Heart left ventricle (tissue), 16 donors: ENCODE measurements around the gene SFT2D3. TPM values are rescaled to one million over a fixed set of nuclear protein-coding genes. Genes with fewer than 3 reads are reported as not detected.
A peak's percentile ranks its signal among the peaks of the same experiment; 100 is the strongest.

Source experiments
- ATAC-seq, 4 donors: fragments of 200-7000 bp; cut with Tn5 transposase; one replicate each; pipeline ENCODE4 v1.9.1; 2020 to 2022; ENCODE audit warnings: moderate library complexity in 4 of 4, mild to moderate bottlenecking in 3 of 4, moderate number of reproducible peaks in 1 of 4
- DNase-seq, 5 donors: peaks; one replicate each; pipeline ENCODE4 v3.0.0-alpha.2; 2020
- H3K27ac ChIP-seq, 12 donors: fragments of 200-600 bp; sonication (generic) in 4 of 12; one replicate each; pipeline versions ENCODE4 v1.5.0 to v1.8.0; 2016 to 2022; ENCODE audit warnings: mild to moderate bottlenecking in 2 of 12
- H3K27me3 ChIP-seq, 9 donors: fragments of 200-600 bp; sonication (generic) in 2 of 9; one replicate each; pipeline versions ENCODE4 v1.5.1 to v1.8.0; 2016 to 2022; ENCODE audit warnings: mild to moderate bottlenecking in 3 of 9
- H3K36me3 ChIP-seq, 9 donors: fragments of 200-600 bp; sonication (generic) in 2 of 9; one replicate each; pipeline versions ENCODE4 v1.5.0 to v1.8.0; 2018 to 2022; ENCODE audit warnings: mild to moderate bottlenecking in 2 of 9
- H3K4me1 ChIP-seq, 12 donors: fragments of 200-600 bp; sonication (generic) in 4 of 12; one replicate each; pipeline versions ENCODE4 v1.5.0 to v1.8.0; 2016 to 2022; ENCODE audit warnings: mild to moderate bottlenecking in 3 of 12
- H3K4me3 ChIP-seq, 12 donors: fragments of 200-600 bp; sonication (generic) in 4 of 12; one replicate each; pipeline versions ENCODE4 v1.5.0 to v1.8.0; 2017 to 2022; ENCODE audit warnings: mild to moderate bottlenecking in 9 of 12, moderate library complexity in 4 of 12
- H3K9me3 ChIP-seq, 12 donors: fragments of 200-600 bp; sonication (generic) in 4 of 12; one replicate each; pipeline versions ENCODE4 v1.5.0 to v1.8.0; 2016 to 2022; ENCODE audit warnings: mild to moderate bottlenecking in 1 of 12
- POLR2A ChIP-seq, 2 donors: fragments of 450-650 bp; IDR thresholded peaks; one replicate each; pipeline ENCODE4 v1.6.1; 2017; ENCODE audit warnings: antibody characterized with exemption in 2 of 2, mild to moderate bottlenecking in 2 of 2, moderate library complexity in 2 of 2
- WGBS, 4 donors: extraction: QIAGEN DNeasy Blood & Tissue Kit in 2 of 4; methylation state at CpG; one replicate each; pipeline versions ENCODE4 v1.1.5 to v1.1.7; 2013 to 2018; 5-methylcytosine and 5-hydroxymethylcytosine counted together
- intact Hi-C, 10 donors: fragments of 100-400 bp; cut with DNase I; formaldehyde crosslinking; loops; one replicate each; pipeline versions ENCODE4 v1.11.1 to v1.14.2; 2022
- polyA plus RNA-seq, 2 donors: library from polyadenylated mRNA; stranded (reverse); fragments of 200-250 nt; gene quantifications; one replicate each; pipeline ENCODE4 v1.2.3, GENCODE V29; 2013
- total RNA-seq, 9 donors: library from RNA; depleted of rRNA in 2 of 9; stranded (reverse); fragments of >200 nt in 2 of 9; fragmentation: NEBNext Ultra II Directional in 3 of 9; extraction: Animal tissue kit (Norgen Biotek cat#: 25700) in 3 of 9; gene quantifications; one replicate each; pipeline versions ENCODE4 v1.1.0 to v1.2.4, GENCODE V29; 2016 to 2023
- TF ChIP-seq, protein P1 (sequence below), 12 donors: fragments of 200-600 bp; sonication (generic) in 4 of 12; IDR thresholded peaks; one replicate each; pipeline versions ENCODE4 v1.5.0 to v1.8.0; 2018 to 2022; ENCODE audit warnings: antibody characterized with exemption in 12 of 12, mild to moderate bottlenecking in 5 of 12
- donor health status: ischemic (EF 13 %, LVEDD 7.1; RV severe dilation, severe dysfunction).
- donor health status: healthy with polysubstance abuse.
- donor health status: DM: no; HTN: yes; CAD: no.
- donor health status: DM: no; HTN: no; CAD: no.
- donor health status: ischemic (EF 25% LVEDD 6.9; RV normal size, moderate dysfunction).
- donor health status: ischemic (EF 25% LVEDD 5.7; RV mildly dilated, moderate dysfunction).
- donor health status: healthy.
- donor health status: DM: yes; HTN: yes; CAD: no.
- donor health status: ischemic (EF 35%, LVEDD 5.7; RV mildly dilated, moderate dysfunction).
- donor health status: nonischemic (EF 11% LVEDD 7.7; RV severe dilation, severe dysfunction).
- donor health status: DM: yes; HTN: yes; CAD: no.
- donor health status: PGD.
- donor health status: ischemic (EF 29% LVEDD 5.4; RV normal size, mild dysfunction).
- donor health status: nonischemic (EF 23%, LVEDD 6.1; RV moderate dilation, normal function).

SFT2D3 gene
- total and polyA plus RNA-seq, 11 donors: 2.4 to 5.2 (median 3.6) TPM

DNA sequence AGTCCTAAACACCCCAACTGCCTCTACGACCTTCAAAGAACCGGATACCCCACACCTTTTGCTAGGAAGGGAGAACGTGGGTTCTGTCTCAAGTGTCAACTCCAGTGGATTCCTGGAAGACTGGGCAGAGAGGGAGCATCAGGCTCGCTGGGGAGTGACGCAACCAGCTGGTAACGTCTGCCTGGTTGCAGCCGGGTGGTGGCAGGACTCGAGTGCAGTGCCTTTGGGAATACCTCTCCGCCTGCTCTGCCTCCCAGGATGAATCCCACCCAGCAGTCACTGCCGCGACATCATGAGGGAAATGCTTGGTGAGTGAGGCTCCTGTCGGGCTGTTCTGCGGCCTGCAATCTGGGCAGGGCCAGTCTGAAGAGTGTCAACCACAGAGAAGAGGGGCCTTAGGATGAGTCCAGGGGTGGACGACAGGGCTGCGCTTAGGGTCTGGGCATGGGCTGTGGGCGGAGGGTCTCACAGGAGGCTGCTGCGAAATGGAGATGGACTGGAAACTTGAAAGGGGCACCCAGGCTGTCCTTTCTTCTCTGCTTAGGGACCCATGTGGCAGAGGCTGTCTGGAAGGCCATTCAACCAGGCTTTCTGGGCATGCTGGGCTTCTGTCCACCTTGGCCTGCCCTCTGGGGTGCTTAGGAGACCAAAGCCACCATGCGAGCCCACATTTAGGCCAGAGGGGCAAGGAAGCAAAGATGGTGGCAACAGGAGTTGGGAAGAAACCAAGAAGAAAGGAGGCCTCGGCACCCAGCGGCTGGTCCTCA, 42.5 kb upstream of the SFT2D3 start:
- Histone ChIP-seq H3K9me3 (no peaks in the 10 kb centered on the region), H3K27ac (peak overlapping the region; percentile 76 to 98 (median 87)), H3K4me3 (no peak overlapping the region), H3K36me3 (peaks cover 0 to 44% (median 28%) of the 10 kb centered on the region in 9 donors), H3K27me3 (peaks cover 0 to 7% (median 0%) of the 10 kb centered on the region in 9 donors), H3K4me1 (peaks cover 24 to 99% (median 96%) of the 10 kb centered on the region in 12 donors)
- intact Hi-C loops: loop anchor here in 2 of 10 donors (2.0 kb wide), 2 partner anchors 16 to 22 kb away; partner anchors contain the start of gene LIMS2 (in 1 of the 2)
- TF ChIP-seq POLR2A (IDR thresholded peaks at IDR 0.05): no peak
- TF ChIP-seq, protein P1, sequence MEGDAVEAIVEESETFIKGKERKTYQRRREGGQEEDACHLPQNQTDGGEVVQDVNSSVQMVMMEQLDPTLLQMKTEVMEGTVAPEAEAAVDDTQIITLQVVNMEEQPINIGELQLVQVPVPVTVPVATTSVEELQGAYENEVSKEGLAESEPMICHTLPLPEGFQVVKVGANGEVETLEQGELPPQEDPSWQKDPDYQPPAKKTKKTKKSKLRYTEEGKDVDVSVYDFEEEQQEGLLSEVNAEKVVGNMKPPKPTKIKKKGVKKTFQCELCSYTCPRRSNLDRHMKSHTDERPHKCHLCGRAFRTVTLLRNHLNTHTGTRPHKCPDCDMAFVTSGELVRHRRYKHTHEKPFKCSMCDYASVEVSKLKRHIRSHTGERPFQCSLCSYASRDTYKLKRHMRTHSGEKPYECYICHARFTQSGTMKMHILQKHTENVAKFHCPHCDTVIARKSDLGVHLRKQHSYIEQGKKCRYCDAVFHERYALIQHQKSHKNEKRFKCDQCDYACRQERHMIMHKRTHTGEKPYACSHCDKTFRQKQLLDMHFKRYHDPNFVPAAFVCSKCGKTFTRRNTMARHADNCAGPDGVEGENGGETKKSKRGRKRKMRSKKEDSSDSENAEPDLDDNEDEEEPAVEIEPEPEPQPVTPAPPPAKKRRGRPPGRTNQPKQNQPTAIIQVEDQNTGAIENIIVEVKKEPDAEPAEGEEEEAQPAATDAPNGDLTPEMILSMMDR (IDR thresholded peaks at IDR 0.05): peak in 1 of 12 donors; percentile 6
- DNase-seq (peak; percentile 29 to 83 (median 43)), ATAC-seq (peak in 1 of 4 donors; percentile 11)
- WGBS, 4 donors: 56 to 61% (median 59%) methylated on average over 15 to 20 of the region's 20 CpGs

DNA sequence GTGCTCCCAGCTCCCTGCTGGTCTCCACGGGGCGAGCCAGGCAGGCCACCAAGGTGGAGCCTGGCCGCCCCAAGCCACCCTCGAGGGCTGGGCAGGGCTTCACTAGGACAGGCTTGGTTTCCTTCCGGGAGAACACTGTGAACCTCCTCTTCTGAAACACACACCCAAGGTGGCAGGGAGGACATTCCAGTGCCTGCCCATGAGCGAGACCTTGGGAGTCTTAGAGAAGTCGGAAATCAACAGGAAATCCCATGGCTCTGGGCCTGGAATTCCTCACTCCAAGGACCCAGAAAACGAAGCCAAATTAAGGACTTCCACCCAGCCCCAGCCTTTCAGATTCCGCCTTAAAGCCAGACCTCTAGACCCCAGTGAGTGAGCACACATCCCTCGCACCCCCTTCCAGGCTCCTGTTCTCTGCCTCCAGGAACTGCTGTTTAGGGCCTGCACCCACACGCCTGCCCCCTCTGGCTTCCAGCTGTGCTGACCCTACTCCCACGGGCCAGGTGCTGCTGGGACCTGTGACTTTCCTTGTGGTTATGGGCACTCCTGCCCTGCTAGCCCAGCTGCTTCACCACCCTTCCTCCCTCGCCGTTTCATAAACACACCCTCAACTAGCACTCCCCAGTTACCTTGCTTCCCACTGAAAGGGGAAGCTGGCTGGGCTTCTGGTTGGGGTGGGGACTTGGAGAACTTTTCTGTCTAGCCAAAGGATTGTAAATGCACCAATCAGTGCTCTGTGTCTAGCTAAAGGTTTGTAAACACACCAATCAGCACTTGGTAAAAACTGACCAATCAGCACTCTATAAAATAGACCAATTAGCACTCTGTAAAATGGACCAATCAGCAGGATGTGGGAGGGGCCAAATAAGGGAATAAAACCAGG, 41.6 kb upstream of the SFT2D3 start:
- peak overlapping the region in 2 of 12 donors; percentile 12 to 13 for H3K4me3 ChIP-seq
- peak overlapping the region; percentile 76 to 98 (median 87) for H3K27ac ChIP-seq
- WGBS, 4 donors: 24 to 44% (median 38%) methylated on average over 9 to 14 of the region's 14 CpGs
- DNase-seq (peak; percentile 72 to 83 (median 74)), ATAC-seq (peak; percentile 45 to 64 (median 46))
- intact Hi-C loops: loop anchor here in 2 of 10 donors (2.0 kb wide), 2 partner anchors 15 to 21 kb away; partner anchors contain the start of gene LIMS2 (in 1 of the 2)
- no peak for TF ChIP-seq POLR2A (IDR thresholded peaks at IDR 0.05)
- TF ChIP-seq, protein P1 (IDR thresholded peaks at IDR 0.05): no peak
- peaks cover 0 to 35% (median 20%) of the 10 kb centered on the region in 9 donors for H3K36me3 ChIP-seq
- H3K4me1 ChIP-seq: peaks cover 24 to 99% (median 92%) of the 10 kb centered on the region in 12 donors
- peaks cover 0 to 15% (median 0%) of the 10 kb centered on the region in 9 donors for H3K27me3 ChIP-seq
- H3K9me3 ChIP-seq: no peaks in the 10 kb centered on the region

DNA sequence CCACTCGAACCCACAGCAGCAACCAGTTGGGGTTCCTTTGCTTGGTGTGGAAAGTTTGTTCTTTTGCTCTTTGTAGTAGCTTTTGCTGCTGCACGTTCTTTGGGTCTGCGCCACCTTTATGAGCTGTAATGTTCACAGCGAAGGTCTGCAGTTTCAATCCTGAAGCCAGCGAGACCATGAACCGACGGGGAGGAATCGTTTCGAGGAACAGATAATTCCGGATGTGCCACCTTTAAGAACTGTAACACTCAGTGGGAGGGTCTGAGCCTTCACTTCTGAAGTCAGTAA, 41.1 kb upstream of the SFT2D3 start:
- Histone ChIP-seq H3K9me3 (no peaks in the 10 kb centered on the region), H3K4me3 (no peak overlapping the region), H3K27me3 (peaks cover 0 to 21% (median 0%) of the 10 kb centered on the region in 9 donors), H3K27ac (peak overlapping the region; percentile 60 to 98 (median 87)), H3K36me3 (peaks cover 0 to 30% (median 17%) of the 10 kb centered on the region in 9 donors), H3K4me1 (peaks cover 21 to 99% (median 92%) of the 10 kb centered on the region in 12 donors)
- TF ChIP-seq POLR2A (IDR thresholded peaks at IDR 0.05): no peak
- TF ChIP-seq, protein P1 (IDR thresholded peaks at IDR 0.05): no peak
- intact Hi-C loops: no loop called here
- ATAC-seq (no peak), DNase-seq (peak in 2 of 5 donors; percentile 11 to 15)
- 81 to 92% (median 87%) methylated on average over 10 of the region's 10 CpGs for WGBS, 4 donors
